ENCODE results near the gene GMDS. TPM values are rescaled to one million over a fixed set of nuclear protein-coding genes. Genes with fewer than 3 reads are reported as not detected.
A peak's percentile ranks its signal among the peaks of the same experiment; 100 is the strongest.

Gene GMDS
- total RNA-seq, 1 experiment from 2014 or later: 35.0 TPM

GRCh38 chr6:1724616-1725015, 520.8 kb downstream of the GMDS start:
- peak overlapping the region; percentile 58 for H3K27ac Mint-ChIP-seq
- ChIA-PET CTCF (no interaction called here), POLR2A (no interaction called here)
- no peaks in the 10 kb centered on the region for H3K9me3 Mint-ChIP-seq
- DNase-seq (ENCODE audit: low spot score) (no peak), ATAC-seq (peak; percentile 71)
- no peaks in the 10 kb centered on the region for H3K27me3 Mint-ChIP-seq (ENCODE audit: low read depth)
- TF ChIP-seq NR3C1 (CRISPR knock-in tag; conservative IDR thresholded peaks at IDR 0.05; ENCODE audit: low read depth) (no peak), ZNF416 (CRISPR knock-in tag; IDR thresholded peaks at IDR 0.05) (no peak)
- peaks cover 59% of the 10 kb centered on the region for H3K4me1 Mint-ChIP-seq
- no peaks in the 10 kb centered on the region for H3K36me3 Mint-ChIP-seq
- H3K4me3 Mint-ChIP-seq: no peak overlapping the region

- Mint-ChIP-seq H3K4me3 (no peak overlapping the region; the same call in 1 of the 2 replicates), H3K9me3 (no peaks in the 10 kb centered on the region), H3K27ac (peak overlapping the region; percentile 20), H3K27me3 (ENCODE audit: low read depth) (no peaks in the 10 kb centered on the region), H3K36me3 (no peaks in the 10 kb centered on the region), H3K4me1 (peaks cover 54% of the 10 kb centered on the region)
- ChIA-PET CTCF (interaction anchor here (0.5 kb wide), 1 partner anchor 17 kb away, joined by 6 read pairs; no protein-coding TSS in a partner anchor), POLR2A (no interaction called here)
- TF ChIP-seq AR (CRISPR knock-in tag; IDR thresholded peaks at IDR 0.05) (no peak), USF1 (CRISPR knock-in tag; IDR thresholded peaks at IDR 0.05) (no peak), ELF4 (CRISPR knock-in tag; IDR thresholded peaks at IDR 0.05; ENCODE audit: low read depth) (no peak), FOXK1 (CRISPR knock-in tag; IDR thresholded peaks at IDR 0.05) (no peak), FOXP4 (CRISPR knock-in tag; IDR thresholded peaks at IDR 0.05) (no peak), TEAD4 (CRISPR knock-in tag; IDR thresholded peaks at IDR 0.05) (no peak), EMX1 (CRISPR knock-in tag; IDR thresholded peaks at IDR 0.05) (no peak), JAZF1 (CRISPR knock-in tag; IDR thresholded peaks at IDR 0.05) (no peak), ATF6 (CRISPR knock-in tag; IDR thresholded peaks at IDR 0.05) (no peak), ZNF263 (CRISPR knock-in tag; IDR thresholded peaks at IDR 0.05; ENCODE audit: low read depth) (no peak)
- TF ChIP-seq, protein P1, sequence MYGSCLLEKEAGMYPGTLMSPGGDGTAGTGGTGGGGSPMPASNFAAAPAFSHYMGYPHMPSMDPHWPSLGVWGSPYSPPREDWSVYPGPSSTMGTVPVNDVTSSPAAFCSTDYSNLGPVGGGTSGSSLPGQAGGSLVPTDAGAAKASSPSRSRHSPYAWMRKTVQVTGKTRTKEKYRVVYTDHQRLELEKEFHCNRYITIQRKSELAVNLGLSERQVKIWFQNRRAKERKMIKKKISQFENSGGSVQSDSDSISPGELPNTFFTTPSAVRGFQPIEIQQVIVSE (CRISPR knock-in tag; IDR thresholded peaks at IDR 0.05; ENCODE audit: borderline replicate concordance): no peak
- no peak for DNase-seq (ENCODE audit: low spot score)
- peak; percentile 41 for ATAC-seq
Observed at GRCh38 chr6:1724124-1724523, 521.3 kb downstream of the GMDS start.

GRCh38 chr6:1722801-1723200, 522.6 kb downstream of the GMDS start:
- peaks cover 47% of the 10 kb centered on the region for H3K4me1 Mint-ChIP-seq
- no peaks in the 10 kb centered on the region for H3K36me3 Mint-ChIP-seq
- ChIA-PET POLR2A (no interaction called here), CTCF (interaction anchor here (0.7 kb wide), 1 partner anchor 63 kb away, joined by 3 read pairs; no protein-coding TSS in a partner anchor)
- no peak for DNase-seq (ENCODE audit: low spot score)
- H3K4me3 Mint-ChIP-seq: no peak overlapping the region
- no peak overlapping the region for H3K27ac Mint-ChIP-seq
- no peaks in the 10 kb centered on the region for H3K9me3 Mint-ChIP-seq
- TF ChIP-seq IRF2 (CRISPR knock-in tag; IDR thresholded peaks at IDR 0.05; ENCODE audit: borderline replicate concordance, low read depth) (no peak), NR3C1 (CRISPR knock-in tag; conservative IDR thresholded peaks at IDR 0.05; ENCODE audit: low read depth) (no peak), MXD4 (CRISPR knock-in tag; IDR thresholded peaks at IDR 0.05; ENCODE audit: borderline replicate concordance) (no peak)
- no peaks in the 10 kb centered on the region for H3K27me3 Mint-ChIP-seq (ENCODE audit: low read depth)
- no peak for ATAC-seq

Measured in WTC11 (cell line).